Kidney epithelial cell (primary cell): ENCODE results near the gene RAB3IP. TPM values are rescaled to one million over a fixed set of nuclear protein-coding genes. Genes with fewer than 3 reads are reported as not detected.

ENCODE experiments used
- DNase-seq: peaks from one replicate; pipeline ENCODE4 v3.0.0-alpha.2; 2010; ENCODE audit warnings: low read depth
- H3K27me3 ChIP-seq: 2 replicates; pipeline ENCODE4 v1.6.0; 2011; ENCODE audit warnings: low read length; ENCODE audit not compliant: control insufficient read depth, insufficient read depth
- H3K36me3 ChIP-seq: 2 replicates; pipeline ENCODE4 v1.5.1; 2011; ENCODE audit warnings: low read length; ENCODE audit not compliant: control insufficient read depth, insufficient read depth
- H3K4me3 ChIP-seq: 2 replicates; pipeline ENCODE4 v1.5.1; 2011; ENCODE audit warnings: low read depth, mild to moderate bottlenecking, control low read depth, low read length
- CTCF ChIP-seq: IDR thresholded peaks from 2 replicates; pipeline ENCODE4 v1.5.1; 2011; ENCODE audit warnings: mild to moderate bottlenecking, moderate library complexity, low read length, control low read depth, inconsistent platforms; ENCODE audit not compliant: insufficient read depth, poor library complexity, severe bottlenecking
- total RNA-seq: library from RNA; depleted of rRNA; stranded (reverse); fragments of >200 nt; gene quantifications from 2 replicates; pipeline ENCODE4 v1.2.3, GENCODE V29; 2015

RAB3IP gene
- total RNA-seq, 1 donor from 2014 or later = 83.7 TPM

GRCh38 chr12:69866698-69867097 is 128.0 kb downstream of the RAB3IP start:
- no peak for DNase-seq
- H3K36me3 ChIP-seq = no peaks in the 10 kb centered on the region
- H3K4me3 ChIP-seq = no peak overlapping the region
- no peak for TF ChIP-seq CTCF
- no peaks in the 10 kb centered on the region for H3K27me3 ChIP-seq

GRCh38 chr12:69868695-69869094 is 130.0 kb downstream of the RAB3IP start:
- TF ChIP-seq CTCF = no peak
- H3K4me3 ChIP-seq = no peak overlapping the region
- no peaks in the 10 kb centered on the region for H3K36me3 ChIP-seq
- DNase-seq = no peak
- no peaks in the 10 kb centered on the region for H3K27me3 ChIP-seq

- TF ChIP-seq CTCF = no peak
- no peak for DNase-seq
- no peaks in the 10 kb centered on the region for H3K27me3 ChIP-seq
Observed at GRCh38 chr12:69872804-69873203, 134.1 kb downstream of the RAB3IP start.

More at GRCh38 chr12:69872804-69873203, 134.1 kb downstream of the RAB3IP start:
- H3K4me3 ChIP-seq = no peak overlapping the region
- no peaks in the 10 kb centered on the region for H3K36me3 ChIP-seq

Other genes starting within 250 kb of the RAB3IP start
- gene CCT2, start 153.4 kb upstream of the RAB3IP start, total RNA-seq = 212 and 224 TPM in 2 replicates
- not detected in 2 replicates for gene LRRC10, start 128.0 kb upstream of the RAB3IP start, total RNA-seq
- 0.14 and 1.6 TPM in 2 replicates for gene BEST3, start 39.6 kb upstream of the RAB3IP start, total RNA-seq
- 0.13 TPM in 1 of 2 replicates, not detected in the other for gene MYRFL, start 86.4 kb downstream of the RAB3IP start, total RNA-seq